ENCODE data around the gene SUCNR1. TPM values are rescaled to one million over a fixed set of nuclear protein-coding genes. Genes with fewer than 3 reads are reported as not detected.

Gene SUCNR1
- total RNA-seq, 6 donors from 2014 or later: 0.22 to 3.3 (median 2.9) TPM; not detected in 1

GRCh38 chr3:151905647-151906046 lies 32.2 kb downstream of the SUCNR1 start:
- Histone ChIP-seq H3K27me3 (no peaks in the 10 kb centered on the region), H3K4me1 (peaks cover 0 to 5% (median 2%) of the 10 kb centered on the region in 4 donors), H3K36me3 (no peaks in the 10 kb centered on the region), H3K27ac (no peak overlapping the region), H3K4me3 (no peak overlapping the region), H3K9me3 (no peaks in the 10 kb centered on the region)
- DNase-seq (no peak), ATAC-seq (ENCODE audit: low FRiP score in 2 of 2) (no peak)
- 95 to 96% methylated on average over 2 of the region's 2 CpGs for WGBS, 2 donors
- TF ChIP-seq CTCF (IDR thresholded peaks at IDR 0.05) (no peak), POLR2AphosphoS5 (IDR thresholded peaks at IDR 0.05) (no peak), EP300 (IDR thresholded peaks at IDR 0.05) (no peak), POLR2A (IDR thresholded peaks at IDR 0.05) (no peak)

- TF ChIP-seq POLR2A (IDR thresholded peaks at IDR 0.05) (no peak), CTCF (IDR thresholded peaks at IDR 0.05) (no peak), POLR2AphosphoS5 (IDR thresholded peaks at IDR 0.05) (no peak), EP300 (IDR thresholded peaks at IDR 0.05) (no peak)
- H3K4me3 ChIP-seq: no peak overlapping the region
- H3K36me3 ChIP-seq: no peaks in the 10 kb centered on the region
- DNase-seq (no peak), ATAC-seq (ENCODE audit: low FRiP score in 2 of 2) (no peak)
- no peaks in the 10 kb centered on the region for H3K27me3 ChIP-seq
- WGBS, 2 donors: 92 to 97% methylated on average over 2 of the region's 2 CpGs
- no peak overlapping the region for H3K27ac ChIP-seq
- H3K9me3 ChIP-seq: no peaks in the 10 kb centered on the region
- peaks cover 0 to 4% (median 0%) of the 10 kb centered on the region in 4 donors for H3K4me1 ChIP-seq
These were observed 33.3 kb downstream of the SUCNR1 start for GRCh38 chr3:151906751-151907150.

GRCh38 chr3:151908399-151908798 lies 35.0 kb downstream of the SUCNR1 start:
- peaks cover 0 to under 1% (median 0%) of the 10 kb centered on the region in 4 donors for H3K4me1 ChIP-seq
- ATAC-seq (ENCODE audit: low FRiP score in 2 of 2) (no peak), DNase-seq (no peak)
- H3K27ac ChIP-seq: no peak overlapping the region
- no peaks in the 10 kb centered on the region for H3K36me3 ChIP-seq
- TF ChIP-seq EP300 (IDR thresholded peaks at IDR 0.05) (no peak), POLR2AphosphoS5 (IDR thresholded peaks at IDR 0.05) (no peak), POLR2A (IDR thresholded peaks at IDR 0.05) (no peak), CTCF (IDR thresholded peaks at IDR 0.05) (no peak)
- no peaks in the 10 kb centered on the region for H3K27me3 ChIP-seq
- 91 to 94% methylated on average over 3 of the region's 3 CpGs for WGBS, 2 donors
- no peaks in the 10 kb centered on the region for H3K9me3 ChIP-seq
- H3K4me3 ChIP-seq: no peak overlapping the region

GRCh38 chr3:151909681-151910405 lies 36.4 kb downstream of the SUCNR1 start:
- no peaks in the 10 kb centered on the region for H3K4me1 ChIP-seq
- no peaks in the 10 kb centered on the region for H3K27me3 ChIP-seq
- WGBS, 2 donors: 27 to 70% methylated on average over 1 of the region's 1 CpG
- TF ChIP-seq CTCF (IDR thresholded peaks at IDR 0.05) (no peak), POLR2AphosphoS5 (IDR thresholded peaks at IDR 0.05) (no peak), POLR2A (IDR thresholded peaks at IDR 0.05) (no peak), EP300 (IDR thresholded peaks at IDR 0.05) (no peak)
- H3K9me3 ChIP-seq: no peaks in the 10 kb centered on the region
- no peak overlapping the region for H3K27ac ChIP-seq
- ATAC-seq (ENCODE audit: low FRiP score in 2 of 2) (peak in 1 of 2 donors; percentile 58), DNase-seq (no peak)
- no peak overlapping the region for H3K4me3 ChIP-seq
- no peaks in the 10 kb centered on the region for H3K36me3 ChIP-seq

- H3K9me3 ChIP-seq: no peaks in the 10 kb centered on the region
- H3K4me1 ChIP-seq: no peaks in the 10 kb centered on the region
- 79 to 81% methylated on average over 1 of the region's 1 CpG for WGBS, 2 donors
- DNase-seq: no peak
- H3K27me3 ChIP-seq: no peaks in the 10 kb centered on the region
- no peak overlapping the region for H3K4me3 ChIP-seq
- H3K36me3 ChIP-seq: no peaks in the 10 kb centered on the region
- TF ChIP-seq POLR2AphosphoS5 (IDR thresholded peaks at IDR 0.05): no peak
- TF ChIP-seq POLR2A (IDR thresholded peaks at IDR 0.05): no peak
- no peak for TF ChIP-seq EP300 (IDR thresholded peaks at IDR 0.05)
- TF ChIP-seq CTCF (IDR thresholded peaks at IDR 0.05): no peak
- no peak overlapping the region for H3K27ac ChIP-seq
- no peak for ATAC-seq (ENCODE audit: low FRiP score in 2 of 2)
These were observed 38.0 kb downstream of the SUCNR1 start for GRCh38 chr3:151911462-151911861.
